Lung (tissue), 12 donors: ENCODE results near the gene GPAM. TPM values are rescaled to one million over a fixed set of nuclear protein-coding genes. Genes with fewer than 3 reads are reported as not detected.

ENCODE experiments used
- ATAC-seq: fragments of 200-7000 bp; cut with Tn5 transposase; one replicate; pipeline ENCODE4 v1.9.1; 2020; ENCODE audit warnings: moderate number of reproducible peaks; ENCODE audit not compliant: insufficient read depth, low FRiP score
- DNase-seq, 3 donors: peaks; one replicate each; pipeline ENCODE4 v3.0.0-alpha.2; 2013 to 2017
- H3K27ac ChIP-seq, 2 donors: one replicate each; pipeline ENCODE4 v1.5.1; 2013; ENCODE audit warnings: mild to moderate bottlenecking in 2 of 2, moderate library complexity in 2 of 2, control low read depth in 1 of 2, inconsistent platforms in 1 of 2, low read depth in 1 of 2, low read length in 1 of 2
- H3K27me3 ChIP-seq, 3 donors: one replicate each; pipeline ENCODE4 v1.5.1; 2013; ENCODE audit warnings: low read length in 2 of 3; ENCODE audit not compliant: control insufficient read depth in 3 of 3, insufficient read depth in 3 of 3
- H3K36me3 ChIP-seq, 4 donors: one replicate each; pipeline ENCODE4 v1.5.1; 2013; ENCODE audit warnings: low read length in 4 of 4, mild to moderate bottlenecking in 1 of 4, moderate library complexity in 1 of 4; ENCODE audit not compliant: control insufficient read depth in 4 of 4, insufficient read depth in 4 of 4
- H3K4me1 ChIP-seq, 5 donors: one replicate each; pipeline ENCODE4 v1.5.1; 2013; ENCODE audit warnings: low read length in 5 of 5, mild to moderate bottlenecking in 2 of 5, moderate library complexity in 1 of 5; ENCODE audit not compliant: control insufficient read depth in 5 of 5, insufficient read depth in 5 of 5
- H3K4me3 ChIP-seq: one replicate; pipeline ENCODE4 v1.5.1; 2013; ENCODE audit warnings: mild to moderate bottlenecking, control low read depth, moderate library complexity
- H3K9ac ChIP-seq, 2 donors: one replicate each; pipeline ENCODE4 v1.5.1; 2013; ENCODE audit warnings: low read length in 2 of 2, control low read depth in 1 of 2; ENCODE audit not compliant: insufficient read depth in 1 of 2
- H3K9me3 ChIP-seq, 4 donors: one replicate each; pipeline ENCODE4 v1.5.1; 2013; ENCODE audit warnings: low read length in 3 of 4, mild to moderate bottlenecking in 1 of 4, moderate library complexity in 1 of 4; ENCODE audit not compliant: control insufficient read depth in 4 of 4, insufficient read depth in 3 of 4
- CTCF ChIP-seq: IDR thresholded peaks from 2 replicates; pipeline ENCODE4 v1.5.1; 2012; ENCODE audit warnings: mild to moderate bottlenecking; ENCODE audit errors: control extremely low read depth, extremely low read depth
- WGBS, 2 donors: extraction: QIAGEN DNeasy Blood & Tissue Kit; methylation state at CpG; one replicate each; pipeline ENCODE4 v1.1.7; 2013; 5-methylcytosine and 5-hydroxymethylcytosine counted together
- polyA plus RNA-seq, 2 donors: library from polyadenylated mRNA; stranded (reverse); fragments of 200-250 nt; gene quantifications; one replicate each; pipeline ENCODE4 v1.2.1, GENCODE V29; 2013
- total RNA-seq, 2 donors: library from RNA; depleted of rRNA in 1 of 2; stranded (reverse); fragments of >200 nt in 1 of 2; gene quantifications; one replicate each; pipeline ENCODE4 v1.2.1, GENCODE V29; 2014 to 2021
- donor health status: control.
- donor health status: control.
- donor health status: Bipolar disorder and iron deficiency.
- donor health status: healthy.
- donor health status: DM: yes; HTN: yes; CAD: no.

Gene GPAM
- total and polyA plus RNA-seq, 4 donors = 2.7 to 21.8 (median 8.9) TPM

DNA sequence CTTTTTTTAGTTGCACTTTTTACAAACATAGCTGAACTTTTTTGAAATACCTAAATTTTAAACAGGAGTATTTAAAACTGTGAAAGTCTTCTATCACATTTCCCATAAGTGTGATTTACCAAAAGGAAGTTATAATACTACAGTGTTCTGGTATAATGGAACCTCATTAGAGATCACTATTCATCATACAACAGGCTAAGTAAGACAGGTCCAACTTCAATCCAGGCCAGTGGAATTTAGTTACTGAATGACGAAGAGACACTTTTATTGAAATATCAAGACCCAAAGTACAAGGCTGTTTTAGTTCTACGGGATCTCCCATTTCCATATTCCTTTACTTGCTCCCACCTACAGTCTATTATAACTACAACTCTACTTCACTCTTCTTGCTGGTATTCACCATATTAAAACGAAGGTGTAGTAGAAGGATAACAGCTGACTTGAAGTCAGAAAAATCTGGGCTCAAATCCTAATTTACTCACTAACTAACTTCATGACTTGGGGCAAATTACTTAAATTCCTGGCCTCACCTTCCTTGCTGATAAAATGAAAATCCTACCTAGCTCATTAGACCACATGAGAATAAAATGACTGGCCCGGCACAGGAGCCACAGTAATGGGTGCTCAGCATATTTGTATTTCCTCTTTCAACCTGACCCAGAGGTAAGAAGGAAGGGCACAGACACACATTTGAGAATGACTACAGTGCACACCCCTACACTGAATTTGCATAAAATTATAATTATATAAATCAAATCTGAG, 21.6 kb downstream of the GPAM start:
- WGBS, 2 donors = 69 to 70% methylated on average over 4 of the region's 4 CpGs
- TF ChIP-seq CTCF = no peak
- Histone ChIP-seq H3K27me3 (no peaks in the 10 kb centered on the region), H3K9ac (no peak overlapping the region), H3K9me3 (no peaks in the 10 kb centered on the region), H3K4me1 (no peaks in the 10 kb centered on the region), H3K4me3 (no peak overlapping the region), H3K36me3 (peaks cover 29 to 46% (median 41%) of the 10 kb centered on the region in 4 donors), H3K27ac (no peak overlapping the region)
- ATAC-seq = no peak
- DNase-seq = no peak

- H3K36me3 ChIP-seq = peaks cover 36 to 52% (median 42%) of the 10 kb centered on the region in 4 donors
- H3K9me3 ChIP-seq = no peaks in the 10 kb centered on the region
- no peak for ATAC-seq
These were observed 22.7 kb downstream of the GPAM start for GRCh38 chr10:112160834-112161233.

DNA sequence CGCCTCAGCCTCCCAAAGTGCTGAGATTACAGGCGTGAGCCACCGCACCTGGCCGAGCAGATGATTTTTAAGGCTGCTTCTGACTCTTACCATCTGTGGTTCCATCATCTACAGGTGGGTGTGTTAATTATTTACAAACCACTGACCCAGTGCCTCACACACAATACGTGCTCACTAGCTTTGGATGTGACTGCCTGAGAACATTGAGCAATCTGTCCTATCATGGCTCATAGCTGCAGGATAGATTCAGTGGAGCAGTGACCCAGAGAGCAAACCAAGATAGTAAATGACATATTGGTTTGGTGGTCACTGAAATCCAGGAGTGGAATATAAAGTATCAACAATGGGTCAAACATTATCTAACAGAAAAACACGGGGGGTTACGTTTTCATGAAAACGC, 24.1 kb downstream of the GPAM start:
- no peak for TF ChIP-seq CTCF
- no peaks in the 10 kb centered on the region for H3K9me3 ChIP-seq
- H3K27ac ChIP-seq = no peak overlapping the region
- H3K36me3 ChIP-seq = peaks cover 41 to 52% (median 47%) of the 10 kb centered on the region in 4 donors
- no peaks in the 10 kb centered on the region for H3K27me3 ChIP-seq
- no peaks in the 10 kb centered on the region for H3K4me1 ChIP-seq
- H3K9ac ChIP-seq = no peak overlapping the region
- no peak for DNase-seq
- ATAC-seq = no peak
- 97 to 98% methylated on average over 8 of the region's 8 CpGs for WGBS, 2 donors
- H3K4me3 ChIP-seq = no peak overlapping the region

More at GRCh38 chr10:112160834-112161233, 22.7 kb downstream of the GPAM start:
- Histone ChIP-seq H3K4me1 (no peaks in the 10 kb centered on the region), H3K27ac (no peak overlapping the region), H3K27me3 (no peaks in the 10 kb centered on the region), H3K4me3 (no peak overlapping the region), H3K9ac (no peak overlapping the region)
- WGBS, 2 donors = 83 to 89% methylated on average over 3 of the region's 3 CpGs
- TF ChIP-seq CTCF = no peak
- no peak for DNase-seq
